Trophoblast cell (in vitro differentiated cells and primary cell): ENCODE data around the gene SIRPG. TPM values are rescaled to one million over a fixed set of nuclear protein-coding genes. Genes with fewer than 3 reads are reported as not detected.
"Not testable (repeated sequence)": the region's sequence is repeated elsewhere in the genome, so short reads cannot be mapped to it uniquely, and the experiment has no call there.

Experiments
- DNase-seq, 2 donors: peaks; one replicate each; pipeline ENCODE4 v3.0.0-alpha.2; 2016
- H2AFZ ChIP-seq: 2 replicates; pipeline ENCODE4 v1.6.1; 2013; ENCODE audit warnings: low read length, moderate library complexity, mild to moderate bottlenecking; ENCODE audit not compliant: insufficient read depth, poor library complexity
- H2AK5ac ChIP-seq: 2 replicates; pipeline ENCODE4 v1.6.1; 2013; ENCODE audit warnings: mild to moderate bottlenecking, low read length
- H2BK120ac ChIP-seq: 2 replicates; pipeline ENCODE4 v1.6.1; 2013; ENCODE audit warnings: low read length, mild to moderate bottlenecking, moderate library complexity; ENCODE audit not compliant: insufficient read depth, poor library complexity
- H2BK12ac ChIP-seq: 2 replicates; pipeline ENCODE4 v1.6.1; 2013; ENCODE audit warnings: mild to moderate bottlenecking, low read length, moderate library complexity
- H2BK5ac ChIP-seq: 2 replicates; pipeline ENCODE4 v1.6.1; 2013; ENCODE audit warnings: low read length, low read depth, moderate library complexity, mild to moderate bottlenecking; ENCODE audit not compliant: poor library complexity
- H3K14ac ChIP-seq: 2 replicates; pipeline ENCODE4 v1.6.1; 2013; ENCODE audit warnings: mild to moderate bottlenecking, low read length
- H3K18ac ChIP-seq: 2 replicates; pipeline ENCODE4 v1.6.1; 2013; ENCODE audit warnings: mild to moderate bottlenecking, low read length
- H3K23ac ChIP-seq: 2 replicates; pipeline ENCODE4 v1.6.1; 2013; ENCODE audit warnings: low read length
- H3K27ac ChIP-seq: 2 replicates; pipeline ENCODE4 v1.5.1; 2013; ENCODE audit warnings: low read depth, mild to moderate bottlenecking, inconsistent platforms, low read length, moderate library complexity
- H3K27me3 ChIP-seq: 2 replicates; pipeline ENCODE4 v1.6.1; 2013; ENCODE audit warnings: inconsistent platforms, mild to moderate bottlenecking, low read length, moderate library complexity; ENCODE audit not compliant: insufficient read depth
- H3K36me3 ChIP-seq, 2 experiments: 1 replicate in 1 of 2; 2 replicates in 1 of 2; pipeline ENCODE4 v1.6.1; 2013; ENCODE audit warnings: low read length in 2 of 2, mild to moderate bottlenecking in 2 of 2, moderate library complexity in 1 of 2; ENCODE audit not compliant: insufficient read depth in 2 of 2, control insufficient read depth in 1 of 2
- H3K4ac ChIP-seq: 2 replicates; pipeline ENCODE4 v1.6.1; 2013; ENCODE audit warnings: low read depth, mild to moderate bottlenecking, low read length, moderate library complexity
- H3K4me1 ChIP-seq, 2 experiments: 1 replicate in 1 of 2; 2 replicates in 1 of 2; pipeline ENCODE4 v1.6.1; 2013; ENCODE audit warnings: low read length in 2 of 2, mild to moderate bottlenecking in 2 of 2, moderate library complexity in 1 of 2; ENCODE audit not compliant: insufficient read depth in 2 of 2, control insufficient read depth in 1 of 2
- H3K4me2 ChIP-seq: 2 replicates; pipeline ENCODE4 v1.6.1; 2013; ENCODE audit warnings: inconsistent platforms, mild to moderate bottlenecking, low read length, moderate library complexity
- H3K4me3 ChIP-seq: 2 replicates; pipeline ENCODE4 v1.5.1; 2013; ENCODE audit warnings: mild to moderate bottlenecking, low read depth, low read length, inconsistent platforms
- H3K79me1 ChIP-seq: one replicate; pipeline ENCODE4 v1.6.1; 2013; ENCODE audit warnings: low read length
- H3K79me2 ChIP-seq: 2 replicates; pipeline ENCODE4 v1.6.1; 2013; ENCODE audit warnings: low read length, mild to moderate bottlenecking; ENCODE audit not compliant: control insufficient read depth, insufficient read depth, poor library complexity
- H3K9ac ChIP-seq: 2 replicates; pipeline ENCODE4 v1.6.1; 2013; ENCODE audit warnings: mild to moderate bottlenecking, low read length
- H3K9me3 ChIP-seq: 2 replicates; pipeline ENCODE4 v1.6.1; 2013; ENCODE audit warnings: low read depth, mild to moderate bottlenecking, control low read depth, inconsistent platforms, low read length; ENCODE audit not compliant: insufficient read depth
- H4K12ac ChIP-seq: 2 replicates; pipeline ENCODE4 v1.6.1; 2013; ENCODE audit warnings: low read depth, mild to moderate bottlenecking, low read length, moderate library complexity
- H4K8ac ChIP-seq: 2 replicates; pipeline ENCODE4 v1.6.1; 2013; ENCODE audit warnings: low read depth, mild to moderate bottlenecking, low read length, moderate library complexity
- H4K91ac ChIP-seq: one replicate; pipeline ENCODE4 v1.6.1; 2013; ENCODE audit warnings: low read depth, mild to moderate bottlenecking, low read length, moderate library complexity
- WGBS: extraction: QIAGEN DNeasy Blood & Tissue Kit; methylation state at CpG from one replicate; pipeline ENCODE4 v1.1.7; 2013; ENCODE audit warnings: missing lambda C conversion rate; ENCODE audit not compliant: insufficient read length, insufficient coverage; ENCODE audit errors: extremely low coverage; 5-methylcytosine and 5-hydroxymethylcytosine counted together
- polyA plus RNA-seq: library from polyadenylated mRNA; stranded (reverse); fragments of 200-250 nt; gene quantifications from 2 replicates; pipeline ENCODE4 v1.2.3, GENCODE V29; 2013

SIRPG gene
- polyA plus RNA-seq: not detected in 2 replicates

GRCh38 chr20:1657556-1658334 is at the start of gene SIRPG:
Gene SIRPG, minus strand, starts transcription at chr20:1657779. Its CDS starts 65 bp downstream, at chr20:1657714.
- Histone ChIP-seq H2BK5ac (no peak within 1 kb of the TSS), H4K91ac (no peak within 1 kb of the TSS), H3K14ac (no peak within 1 kb of the TSS), H3K36me3 (no peaks in the 10 kb centered on the region), H4K12ac (no peak within 1 kb of the TSS), H4K8ac (no peak within 1 kb of the TSS), H3K79me2 (no peaks in the 10 kb centered on the region), H3K4ac (no peak within 1 kb of the TSS), H3K79me1 (no peaks in the 10 kb centered on the region), H3K27me3 (no peaks in the 10 kb centered on the region), H3K4me2 (no peak within 1 kb of the TSS), H3K27ac (no peak within 1 kb of the TSS), H2AFZ (no peak within 1 kb of the TSS), H3K18ac (no peak within 1 kb of the TSS), H3K4me1 (no peaks in the 10 kb centered on the region), H3K9me3 (no peaks in the 10 kb centered on the region), H2AK5ac (no peak within 1 kb of the TSS), H2BK120ac (no peak within 1 kb of the TSS), H3K9ac (no peak within 1 kb of the TSS), H3K23ac (no peak within 1 kb of the TSS), H2BK12ac (no peak within 1 kb of the TSS), H3K4me3 (no peak within 1 kb of the TSS)
- no peak for DNase-seq
- whole genome bisulfite sequencing: no CpG with 5 or more reads among the region's 5 CpGs

- H2BK5ac ChIP-seq, H3K9ac ChIP-seq, H2BK120ac ChIP-seq, H4K91ac ChIP-seq, DNase-seq, H3K18ac ChIP-seq, H3K9me3 ChIP-seq, H2AK5ac ChIP-seq, H3K79me1 ChIP-seq, H3K27ac ChIP-seq, H2AFZ ChIP-seq, H3K14ac ChIP-seq, H3K27me3 ChIP-seq, H3K4me3 ChIP-seq, H3K4me1 ChIP-seq, H4K12ac ChIP-seq, H3K23ac ChIP-seq, H2BK12ac ChIP-seq, H3K36me3 ChIP-seq, H3K4me2 ChIP-seq, H3K79me2 ChIP-seq, H4K8ac ChIP-seq, H3K4ac ChIP-seq: not testable (repeated sequence)
- no CpG with 5 or more reads among the region's 13 CpGs for WGBS
Measured at GRCh38 chr20:1706887-1707286, 49.3 kb upstream of the SIRPG start.

- Histone ChIP-seq H2BK12ac (no peak overlapping the region), H3K9me3 (no peaks in the 10 kb centered on the region), H3K27me3 (no peaks in the 10 kb centered on the region), H2AK5ac (no peak overlapping the region), H2AFZ (no peak overlapping the region), H3K23ac (no peak overlapping the region), H3K18ac (no peak overlapping the region), H3K9ac (no peak overlapping the region), H3K79me2 (no peaks in the 10 kb centered on the region), H3K36me3 (no peaks in the 10 kb centered on the region), H3K4me1 (no peaks in the 10 kb centered on the region), H3K4me3 (no peak overlapping the region), H3K79me1 (no peaks in the 10 kb centered on the region), H4K91ac (no peak overlapping the region), H3K27ac (no peak overlapping the region), H4K12ac (no peak overlapping the region), H4K8ac (no peak overlapping the region), H3K4me2 (no peak overlapping the region), H3K4ac (no peak overlapping the region), H2BK120ac (no peak overlapping the region), H3K14ac (no peak overlapping the region), H2BK5ac (no peak overlapping the region)
- no peak for DNase-seq
- no CpG with 5 or more reads among the region's 1 CpG for WGBS
Measured at GRCh38 chr20:1706079-1706478, 48.5 kb upstream of the SIRPG start.

DNA sequence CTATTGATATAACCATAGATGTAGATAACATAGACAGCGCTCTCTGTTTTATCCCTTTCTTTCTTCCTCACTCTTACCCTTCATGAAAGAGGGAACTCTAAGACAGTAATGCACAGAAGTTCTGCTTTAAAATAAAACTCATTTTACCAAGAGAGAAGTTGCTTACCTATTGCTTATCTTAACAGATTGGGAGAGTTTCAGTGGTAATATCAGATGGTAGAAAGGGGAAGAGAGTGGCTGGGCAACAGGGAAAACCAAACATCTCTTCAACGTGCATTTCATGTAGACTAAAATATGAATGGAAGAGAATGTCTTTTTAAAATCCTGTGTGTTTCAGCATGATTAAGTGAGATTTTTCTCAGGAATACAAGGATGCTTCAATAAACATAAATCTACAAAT is 45.3 kb upstream of the SIRPG start:
- H2AFZ ChIP-seq: no peak overlapping the region
- no peak overlapping the region for H4K12ac ChIP-seq
- no peak overlapping the region for H2BK120ac ChIP-seq
- no peaks in the 10 kb centered on the region for H3K4me1 ChIP-seq
- H3K14ac ChIP-seq: no peak overlapping the region
- no peak overlapping the region for H2BK12ac ChIP-seq
- no peaks in the 10 kb centered on the region for H3K36me3 ChIP-seq
- H3K27me3 ChIP-seq: no peaks in the 10 kb centered on the region
- no peak for DNase-seq
- H3K18ac ChIP-seq: no peak overlapping the region
- no peak overlapping the region for H3K27ac ChIP-seq
- whole genome bisulfite sequencing: no CpG with 5 or more reads among the region's 2 CpGs
- H3K79me1 ChIP-seq: no peaks in the 10 kb centered on the region
- H3K79me2 ChIP-seq: no peaks in the 10 kb centered on the region
- no peak overlapping the region for H4K8ac ChIP-seq
- H3K9me3 ChIP-seq: no peaks in the 10 kb centered on the region
- no peak overlapping the region for H4K91ac ChIP-seq
- no peak overlapping the region for H3K9ac ChIP-seq
- no peak overlapping the region for H2BK5ac ChIP-seq
- no peak overlapping the region for H3K4ac ChIP-seq
- H3K23ac ChIP-seq: no peak overlapping the region
- no peak overlapping the region for H3K4me2 ChIP-seq
- H3K4me3 ChIP-seq: no peak overlapping the region
- no peak overlapping the region for H2AK5ac ChIP-seq
